GM19193 (cell line): ENCODE data around the gene DPP10.

Experiments
- POLR2A ChIP-seq: IDR thresholded peaks from 4 replicates; pipeline ENCODE4 v1.6.1; 2011; ENCODE audit not compliant: insufficient read depth, insufficient read length; ENCODE audit errors: extremely low read depth

The DPP10 gene

DNA sequence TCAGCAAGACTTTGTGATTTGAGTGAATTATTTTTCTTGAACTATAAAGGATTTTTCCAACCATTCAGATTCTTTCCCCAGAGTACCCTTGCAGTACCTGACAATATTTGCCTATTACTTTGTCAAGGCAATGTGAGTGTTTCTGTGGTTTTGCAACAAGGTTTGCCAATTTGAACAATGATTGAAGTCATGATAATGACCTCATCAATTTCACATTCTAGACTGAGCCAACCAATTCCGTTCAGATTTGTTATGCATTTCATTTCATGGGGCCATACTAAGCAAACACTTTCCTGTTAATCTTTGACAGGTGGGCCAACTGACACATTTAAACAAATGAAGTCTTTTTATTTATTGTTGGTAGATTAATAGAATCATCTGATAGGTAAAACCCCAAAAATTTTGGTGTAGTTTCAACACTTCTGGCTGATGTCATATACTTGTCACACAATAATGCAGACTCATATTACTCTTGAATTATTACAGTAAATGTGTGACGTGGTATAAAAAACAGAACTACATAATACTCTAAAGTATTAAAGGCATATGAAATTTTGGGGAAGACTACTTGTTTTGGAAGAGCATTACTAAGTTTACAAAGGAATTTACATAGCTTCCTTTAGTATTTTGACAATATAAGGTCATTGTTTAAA, 526.4 kb downstream of the DPP10 start:
- no peak for TF ChIP-seq POLR2A

DNA sequence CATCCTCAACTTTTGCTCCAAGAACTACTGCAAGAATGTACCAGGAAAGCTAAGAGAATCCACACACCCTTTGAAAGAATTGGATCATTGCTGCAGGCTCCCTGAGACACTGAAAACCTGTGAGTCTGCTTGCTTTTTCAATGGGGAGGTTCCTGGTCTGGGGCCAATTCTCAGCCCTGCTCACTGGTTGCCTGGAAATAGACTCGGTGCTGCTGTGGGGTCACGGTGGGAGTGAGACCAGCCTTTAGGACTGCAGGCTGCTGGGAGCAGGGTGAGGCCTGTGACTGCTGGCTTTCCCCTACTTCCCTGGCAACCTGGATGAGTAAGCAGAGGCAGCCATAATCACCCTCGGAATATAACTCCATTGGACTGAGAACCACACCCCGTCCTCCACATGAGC, 569.3 kb downstream of the DPP10 start:
- no peak for TF ChIP-seq POLR2A

GRCh38 chr2:115034801-115035200, 592.4 kb downstream of the DPP10 start:
- TF ChIP-seq POLR2A: no peak

- TF ChIP-seq POLR2A: no peak
Observed at GRCh38 chr2:115036818-115037217, 594.4 kb downstream of the DPP10 start.

DNA sequence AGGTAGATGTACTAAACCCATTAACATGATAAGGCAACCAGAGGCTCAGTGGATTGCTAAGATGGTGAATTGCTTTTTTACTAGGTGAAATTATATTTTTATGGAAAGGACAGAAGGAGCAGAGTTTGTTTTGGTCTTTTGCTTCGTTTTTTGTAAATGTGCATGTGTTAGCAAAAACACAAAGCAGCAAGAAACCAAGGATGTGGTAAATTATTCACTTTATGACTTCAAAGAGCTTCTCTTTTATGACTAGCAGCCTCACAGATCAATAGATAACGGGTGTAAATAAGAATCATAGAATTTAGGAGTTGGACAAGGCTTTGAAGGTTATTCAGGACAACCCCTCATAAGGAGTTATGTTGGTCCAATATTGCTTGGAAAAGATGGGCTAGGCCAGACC, 615.0 kb downstream of the DPP10 start:
- TF ChIP-seq POLR2A: no peak

DNA sequence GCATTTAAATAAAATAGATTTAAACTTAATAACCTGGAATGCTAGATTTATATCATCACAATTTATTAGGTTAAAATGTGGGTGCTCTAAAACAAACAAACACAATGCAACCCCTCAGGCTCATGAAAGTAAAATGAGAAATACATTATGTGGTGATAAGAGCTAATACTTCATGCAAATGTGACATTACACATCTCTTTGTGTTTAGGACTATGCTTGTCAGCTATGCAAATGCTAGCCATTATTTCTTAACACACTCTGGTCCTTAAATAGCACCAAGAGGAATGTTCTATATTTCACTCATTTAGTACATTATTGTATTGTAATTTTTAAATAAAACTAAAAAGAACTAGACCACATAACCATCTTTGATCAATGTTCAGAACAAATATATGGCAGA, 627.6 kb downstream of the DPP10 start:
- no peak for TF ChIP-seq POLR2A

DNA sequence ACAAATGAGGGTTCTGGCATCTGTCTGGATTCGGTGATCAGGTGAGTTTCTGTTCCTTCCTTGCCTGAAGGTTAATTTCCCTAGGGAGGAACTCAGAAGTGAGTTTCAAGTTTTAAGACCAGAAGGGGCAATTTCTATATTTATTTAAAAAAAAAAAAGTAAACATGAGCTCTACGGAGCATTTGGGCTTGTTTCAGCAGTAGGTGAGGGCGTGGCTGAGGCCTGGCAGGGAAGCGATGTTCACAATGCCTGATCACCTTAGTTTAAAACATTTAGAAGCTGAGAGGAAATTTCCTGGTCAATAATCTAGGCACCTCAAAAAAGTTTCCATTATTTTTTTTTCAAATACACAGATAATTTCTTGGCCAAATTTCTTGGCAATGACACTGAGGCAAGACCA, 629.1 kb downstream of the DPP10 start:
- no peak for TF ChIP-seq POLR2A

DNA sequence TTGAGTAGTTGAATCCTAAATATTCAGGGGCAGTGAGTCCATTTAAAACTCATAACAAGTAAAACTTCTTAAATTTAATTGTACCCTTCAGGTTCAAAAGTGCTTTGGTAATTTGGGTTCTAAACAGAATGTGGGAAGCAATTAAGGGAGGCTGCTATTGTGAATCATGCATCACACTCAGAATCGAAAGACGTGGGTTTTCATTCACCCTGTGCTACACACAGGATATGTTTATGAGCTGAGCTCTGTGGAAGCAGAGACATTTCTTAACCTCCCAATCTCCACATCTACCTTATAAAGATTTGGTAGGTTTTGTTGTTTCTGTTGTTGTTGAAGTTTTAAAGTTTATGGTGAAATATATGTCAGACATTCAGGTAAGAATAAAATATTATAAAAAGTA, 633.4 kb downstream of the DPP10 start:
- no peak for TF ChIP-seq POLR2A

- no peak for TF ChIP-seq POLR2A
Observed at GRCh38 chr2:115077626-115078025, 635.2 kb downstream of the DPP10 start.

- TF ChIP-seq POLR2A: no peak
Observed at GRCh38 chr2:115083225-115083624, 640.8 kb downstream of the DPP10 start.

DNA sequence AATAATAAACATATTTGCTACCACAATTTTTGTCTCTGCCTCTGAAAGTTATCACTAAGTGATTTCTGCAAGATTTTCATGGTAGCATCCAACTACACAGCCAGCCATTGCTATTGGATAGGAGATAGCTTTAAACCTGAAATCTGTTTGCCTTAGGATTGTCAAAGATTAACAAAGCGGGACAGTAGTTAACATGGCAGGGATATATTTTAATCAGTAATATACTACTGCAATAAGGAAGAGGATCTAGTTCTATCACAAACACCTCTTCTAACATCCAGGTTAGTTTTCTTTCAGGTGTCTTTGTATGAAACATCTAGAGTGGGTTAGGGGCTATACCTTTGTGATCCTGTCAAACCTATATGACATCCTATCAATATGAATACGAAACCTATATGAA, 641.3 kb downstream of the DPP10 start:
- TF ChIP-seq POLR2A: no peak

GRCh38 chr2:115084446-115084845, 642.0 kb downstream of the DPP10 start:
- no peak for TF ChIP-seq POLR2A

GRCh38 chr2:115094441-115094840, 652.0 kb downstream of the DPP10 start:
- no peak for TF ChIP-seq POLR2A

GRCh38 chr2:115105966-115106365, 663.5 kb downstream of the DPP10 start:
- no peak for TF ChIP-seq POLR2A

- no peak for TF ChIP-seq POLR2A
Observed at GRCh38 chr2:115115135-115115534, 672.7 kb downstream of the DPP10 start.

DNA sequence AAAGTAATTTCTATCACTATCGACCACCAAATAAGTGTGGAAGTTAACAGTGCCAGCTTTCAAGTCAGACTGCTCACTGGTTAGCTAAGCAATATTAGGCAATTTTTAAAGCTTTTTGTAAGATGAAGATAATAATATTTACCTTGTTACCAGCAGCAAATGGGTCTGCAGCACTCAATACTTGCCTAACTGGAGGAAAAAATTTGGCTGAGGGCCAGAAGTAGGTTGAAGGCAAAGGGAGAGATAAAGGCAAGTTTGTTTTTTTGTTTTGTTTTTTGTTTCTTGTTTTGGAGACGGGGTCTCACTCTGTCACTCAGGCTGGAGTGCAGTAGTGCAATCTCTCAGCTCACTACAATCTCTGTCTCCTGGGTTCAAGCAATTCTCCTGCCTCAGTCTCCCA, 675.9 kb downstream of the DPP10 start:
- no peak for TF ChIP-seq POLR2A

GRCh38 chr2:115119086-115119485, 676.6 kb downstream of the DPP10 start:
- TF ChIP-seq POLR2A: no peak
